Spinal cord (tissue), 10 donors: ENCODE data around the gene ZNF655. TPM values are rescaled to one million over a fixed set of nuclear protein-coding genes. Genes with fewer than 3 reads are reported as not detected.
A peak's percentile ranks its signal among the peaks of the same experiment; 100 is the strongest.
"Not testable (repeated sequence)": the region's sequence is repeated elsewhere in the genome, so short reads cannot be mapped to it uniquely, and the experiment has no call there.

Source experiments
- DNase-seq, 6 donors: peaks; one replicate each; pipeline versions ENCODE4 v3.0.0 to v3.0.0-alpha.2; 2013 to 2015; ENCODE audit warnings: low spot score in 6 of 6, low read depth in 4 of 6
- H3K27ac ChIP-seq: one replicate; pipeline ENCODE4 v1.5.1; 2013; ENCODE audit warnings: low read depth, low read length, control low read depth
- H3K27me3 ChIP-seq: one replicate; pipeline ENCODE4 v1.6.1; 2013; ENCODE audit warnings: low read length; ENCODE audit not compliant: control insufficient read depth, insufficient read depth
- H3K36me3 ChIP-seq: one replicate; pipeline ENCODE4 v1.6.1; 2013; ENCODE audit warnings: low read length; ENCODE audit not compliant: control insufficient read depth, insufficient read depth
- H3K4me1 ChIP-seq: one replicate; pipeline ENCODE4 v1.6.1; 2013; ENCODE audit warnings: low read length; ENCODE audit not compliant: control insufficient read depth, insufficient read depth
- H3K4me3 ChIP-seq: one replicate; pipeline ENCODE4 v1.5.1; 2013; ENCODE audit warnings: low read depth, low read length, control low read depth
- H3K9me3 ChIP-seq: one replicate; pipeline ENCODE4 v1.6.1; 2013; ENCODE audit warnings: low read length; ENCODE audit not compliant: control insufficient read depth, insufficient read depth
- WGBS: methylation state at CpG from one replicate; pipeline ENCODE4 v1.1.5; 2013; ENCODE audit warnings: missing lambda C conversion rate; ENCODE audit not compliant: insufficient coverage; 5-methylcytosine and 5-hydroxymethylcytosine counted together
- polyA plus RNA-seq, 2 donors: library from polyadenylated mRNA; unstranded; fragments of 120-200 nt; gene quantifications; one replicate each; pipeline ENCODE4 v1.2.1, GENCODE V29; 2013; ENCODE audit not compliant: insufficient read length in 2 of 2
- total RNA-seq, 2 donors: library from RNA; depleted of rRNA in 1 of 2; stranded (reverse); fragments of 120-200 nt in 1 of 2; fragments of >200 nt in 1 of 2; gene quantifications; one replicate each; pipeline versions ENCODE4 v1.2.3 to v1.2.4, GENCODE V29; 2013 to 2014
- donor health status: healthy.

Gene ZNF655
- total and polyA plus RNA-seq, 4 donors, result 50.0 to 93.3 (median 71.7) TPM

GRCh38 chr7:99559175-99559915 lies 903 bp downstream of the ZNF655 start:
- 7% methylated on average over 21 of the region's 31 CpGs for WGBS
- peaks cover 38% of the 10 kb centered on the region for H3K36me3 ChIP-seq
- no peaks in the 10 kb centered on the region for H3K9me3 ChIP-seq
- no peaks in the 10 kb centered on the region for H3K27me3 ChIP-seq
- DNase-seq, result no peak
- H3K4me3 ChIP-seq, result peak overlapping the region; percentile 98
- peak overlapping the region; percentile 98 for H3K27ac ChIP-seq
- H3K4me1 ChIP-seq, result peaks cover 21% of the 10 kb centered on the region

- DNase-seq, result no peak
- H3K27ac ChIP-seq, result no peak overlapping the region
- peaks cover 21% of the 10 kb centered on the region for H3K4me1 ChIP-seq
- H3K27me3 ChIP-seq, result no peaks in the 10 kb centered on the region
- H3K4me3 ChIP-seq, result no peak overlapping the region
- WGBS, result 81% methylated on average over 2 of the region's 7 CpGs
- H3K36me3 ChIP-seq, result peaks cover 42% of the 10 kb centered on the region
- no peaks in the 10 kb centered on the region for H3K9me3 ChIP-seq
These were observed 2.6 kb downstream of the ZNF655 start for GRCh38 chr7:99560834-99561736.

- Histone ChIP-seq H3K4me3 (no peak overlapping the region), H3K27me3 (no peaks in the 10 kb centered on the region), H3K4me1 (peaks cover 21% of the 10 kb centered on the region), H3K9me3 (no peaks in the 10 kb centered on the region), H3K27ac (no peak overlapping the region), H3K36me3 (peaks cover 41% of the 10 kb centered on the region)
- no peak for DNase-seq
- 100% methylated on average over 2 of the region's 2 CpGs for WGBS
These were observed 3.3 kb downstream of the ZNF655 start for GRCh38 chr7:99561737-99562051.

GRCh38 chr7:99562114-99562784 lies 3.8 kb downstream of the ZNF655 start:
- H3K4me1 ChIP-seq, result peaks cover 15% of the 10 kb centered on the region
- no peaks in the 10 kb centered on the region for H3K9me3 ChIP-seq
- H3K27me3 ChIP-seq, result no peaks in the 10 kb centered on the region
- WGBS, result no CpG with 5 or more reads among the region's 9 CpGs
- peaks cover 43% of the 10 kb centered on the region for H3K36me3 ChIP-seq
- no peak overlapping the region for H3K27ac ChIP-seq
- no peak for DNase-seq
- no peak overlapping the region for H3K4me3 ChIP-seq

GRCh38 chr7:99562832-99563231 lies 4.4 kb downstream of the ZNF655 start:
- Histone ChIP-seq H3K9me3 (no peaks in the 10 kb centered on the region), H3K27me3 (no peaks in the 10 kb centered on the region), H3K4me1 (peaks cover 15% of the 10 kb centered on the region), H3K36me3 (peaks cover 44% of the 10 kb centered on the region), H3K27ac (no peak overlapping the region), H3K4me3 (no peak overlapping the region)
- no peak for DNase-seq
- WGBS, result 100% methylated on average over 1 of the region's 2 CpGs

GRCh38 chr7:99563650-99564049 lies 5.2 kb downstream of the ZNF655 start:
- Histone ChIP-seq H3K9me3 (no peaks in the 10 kb centered on the region), H3K4me3 (no peak overlapping the region), H3K27me3 (no peaks in the 10 kb centered on the region), H3K4me1 (peaks cover 15% of the 10 kb centered on the region), H3K27ac (no peak overlapping the region), H3K36me3 (peaks cover 49% of the 10 kb centered on the region)
- WGBS, result 94% methylated on average over 5 of the region's 10 CpGs
- no peak for DNase-seq

- WGBS, result 90% methylated on average over 4 of the region's 7 CpGs
- H3K36me3 ChIP-seq, result peaks cover 24% of the 10 kb centered on the region
- not testable (repeated sequence) for H3K27ac ChIP-seq, H3K4me3 ChIP-seq, H3K4me1 ChIP-seq, H3K9me3 ChIP-seq, H3K27me3 ChIP-seq, DNase-seq
These were observed 10.3 kb downstream of the ZNF655 start for GRCh38 chr7:99568770-99569169.

- Histone ChIP-seq H3K4me3 (no peak overlapping the region), H3K4me1 (no peaks in the 10 kb centered on the region), H3K36me3 (peaks cover 16% of the 10 kb centered on the region), H3K27ac (no peak overlapping the region), H3K9me3 (no peaks in the 10 kb centered on the region), H3K27me3 (no peaks in the 10 kb centered on the region)
- no peak for DNase-seq
- WGBS, result 92% methylated on average over 2 of the region's 3 CpGs
These were observed 13.3 kb downstream of the ZNF655 start for GRCh38 chr7:99571768-99572167.

- no peaks in the 10 kb centered on the region for H3K9me3 ChIP-seq
- WGBS, result no CpG with 5 or more reads among the region's 1 CpG
- peaks cover 8% of the 10 kb centered on the region for H3K36me3 ChIP-seq
- H3K27me3 ChIP-seq, result no peaks in the 10 kb centered on the region
- DNase-seq, result no peak
- no peaks in the 10 kb centered on the region for H3K4me1 ChIP-seq
- no peak overlapping the region for H3K4me3 ChIP-seq
- H3K27ac ChIP-seq, result no peak overlapping the region
These were observed 14.8 kb downstream of the ZNF655 start for GRCh38 chr7:99573257-99573656.
